MM.1S (cell line): ENCODE data around the gene OSBPL5.
A peak's percentile ranks its signal among the peaks of the same experiment; 100 is the strongest.

Experiments
- DNase-seq: peaks from one replicate; pipeline ENCODE4 v3.0.0-alpha.2; 2015
- H2AFZ ChIP-seq: fragments of 300-600 bp; sonication (generic); 2 replicates; pipeline ENCODE4 v1.6.0; 2016; ENCODE audit warnings: antibody characterized with exemption, low read length
- H3F3A ChIP-seq: fragments of 300-600 bp; sonication (generic); 2 replicates; pipeline ENCODE4 v1.6.1; 2016; ENCODE audit warnings: mild to moderate bottlenecking, antibody characterized with exemption, low read length, moderate library complexity, mixed read lengths; ENCODE audit not compliant: insufficient read depth
- H3K27ac ChIP-seq: fragments of 300-600 bp; sonication (generic); 2 replicates; pipeline ENCODE4 v1.5.1; 2016; ENCODE audit warnings: mild to moderate bottlenecking, low read length
- H3K27me3 ChIP-seq: fragments of 300-600 bp; sonication (generic); replicated peaks from 2 replicates; pipeline ENCODE4 v1.6.0; 2016; ENCODE audit warnings: low read length; ENCODE audit not compliant: insufficient read depth
- H3K36me3 ChIP-seq: fragments of 300-600 bp; sonication (generic); replicated peaks from 2 replicates; pipeline ENCODE4 v1.6.1; 2016; ENCODE audit warnings: mild to moderate bottlenecking, low read length, mixed read lengths; ENCODE audit not compliant: insufficient read depth
- H3K4me1 ChIP-seq: fragments of 300-600 bp; sonication (generic); 2 replicates; pipeline ENCODE4 v1.6.1; 2016; ENCODE audit warnings: low read length, mixed read lengths
- H3K4me2 ChIP-seq: fragments of 300-600 bp; sonication (generic); 2 replicates; pipeline ENCODE4 v1.6.0; 2016; ENCODE audit warnings: low read depth, low read length
- H3K4me3 ChIP-seq: fragments of 300-600 bp; sonication (generic); 2 replicates; pipeline ENCODE4 v1.5.1; 2016; ENCODE audit warnings: low read length, mixed read lengths
- H3K79me2 ChIP-seq: fragments of 300-600 bp; sonication (generic); 2 replicates; pipeline ENCODE4 v1.6.1; 2016; ENCODE audit warnings: mixed run types, low read length, mixed read lengths
- H3K9ac ChIP-seq: fragments of 300-600 bp; sonication (generic); 2 replicates; pipeline ENCODE4 v1.6.1; 2016; ENCODE audit warnings: low read length, mixed read lengths
- H3K9me2 ChIP-seq: fragments of 300-600 bp; sonication (generic); replicated peaks from 2 replicates; pipeline ENCODE4 v1.6.1; 2016; ENCODE audit warnings: mild to moderate bottlenecking, low read length, mixed read lengths; ENCODE audit not compliant: insufficient read depth
- H3K9me3 ChIP-seq: fragments of 300-600 bp; sonication (generic); replicated peaks from 2 replicates; pipeline ENCODE4 v1.6.1; 2016; ENCODE audit warnings: mild to moderate bottlenecking, low read length, mixed read lengths; ENCODE audit not compliant: insufficient read depth
- H4K20me1 ChIP-seq: fragments of 300-600 bp; sonication (generic); 2 replicates; pipeline ENCODE4 v1.6.1; 2016; ENCODE audit warnings: mild to moderate bottlenecking, low read length, moderate library complexity, mixed read lengths; ENCODE audit not compliant: insufficient read depth
- EZH2 ChIP-seq: fragments of 300-600 bp; sonication (generic); optimal IDR thresholded peaks from 2 replicates; pipeline ENCODE3; 2017; ENCODE audit warnings: low read depth, mild to moderate bottlenecking, antibody characterized with exemption, low read length, mixed read lengths
- EZH2phosphoT487 ChIP-seq: fragments of 300-600 bp; sonication (generic); IDR thresholded peaks from 2 replicates; pipeline ENCODE4 v1.6.1; 2018; ENCODE audit warnings: antibody characterized with exemption, low read length
- TF ChIP-seq, protein P1 (sequence below): fragments of 300-600 bp; sonication (generic); IDR thresholded peaks from 2 replicates; pipeline ENCODE4 v1.5.1; 2016; ENCODE audit warnings: antibody characterized with exemption, low read length, mixed read lengths

OSBPL5 gene

GRCh38 chr11:3052109-3052479 lies 113.0 kb downstream of the OSBPL5 start:
- no peaks in the 10 kb centered on the region for H4K20me1 ChIP-seq
- peaks cover 31% of the 10 kb centered on the region for H3K4me1 ChIP-seq
- TF ChIP-seq EZH2phosphoT487: no peak
- no peak overlapping the region for H2AFZ ChIP-seq
- no peaks in the 10 kb centered on the region for H3K27me3 ChIP-seq
- H3F3A ChIP-seq: peaks cover 22% of the 10 kb centered on the region
- H3K27ac ChIP-seq: no peak overlapping the region
- H3K9me2 ChIP-seq: no peaks in the 10 kb centered on the region
- H3K4me2 ChIP-seq: no peak overlapping the region
- no peaks in the 10 kb centered on the region for H3K9me3 ChIP-seq
- no peak overlapping the region for H3K9ac ChIP-seq
- DNase-seq: no peak
- H3K4me3 ChIP-seq: no peak overlapping the region
- H3K79me2 ChIP-seq: peaks cover 93% of the 10 kb centered on the region
- no peaks in the 10 kb centered on the region for H3K36me3 ChIP-seq

DNA sequence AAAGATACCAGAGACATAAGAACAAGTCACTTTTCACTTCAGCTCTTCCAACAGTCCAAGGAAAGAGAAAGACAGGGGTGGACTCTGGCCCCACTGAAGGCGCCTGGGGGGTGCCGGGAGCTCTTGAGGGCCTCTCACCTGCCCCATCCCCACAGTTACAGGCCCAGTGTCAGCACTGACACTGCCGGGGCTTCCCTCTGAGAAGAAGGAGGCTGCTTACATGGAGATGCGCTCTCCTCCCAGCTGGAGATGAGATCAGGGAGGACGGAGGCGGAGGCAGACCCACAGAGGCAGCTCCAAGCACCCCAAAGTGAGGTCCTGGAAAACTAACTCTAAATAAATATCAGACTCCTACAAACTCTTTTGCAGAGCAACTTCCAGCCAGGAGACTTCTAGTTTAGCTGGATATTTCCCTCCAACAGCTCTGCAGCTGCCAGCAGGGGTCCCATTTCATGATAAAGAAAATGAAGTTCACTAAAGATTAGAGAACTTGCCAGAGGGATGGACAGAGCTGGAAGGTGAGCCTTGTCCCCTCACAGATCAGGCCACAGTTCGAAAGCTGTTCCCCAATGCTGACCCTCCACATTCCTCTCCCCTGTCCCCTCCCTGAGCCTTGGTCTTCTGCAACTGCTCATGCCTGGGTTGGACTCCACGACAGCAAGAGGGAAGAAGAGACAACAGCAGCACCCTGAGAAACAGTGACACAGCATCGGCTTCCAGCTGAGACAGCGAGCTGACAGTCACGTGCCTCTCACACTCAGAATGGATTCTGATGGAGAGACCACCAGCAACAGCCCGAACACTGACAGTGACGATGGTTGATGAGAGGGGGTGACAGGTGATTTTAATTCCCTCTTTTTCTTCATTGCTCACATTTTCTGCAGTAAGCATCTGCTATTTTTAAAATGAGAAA lies 113.7 kb downstream of the OSBPL5 start:
- H3K9ac ChIP-seq: no peak overlapping the region
- peaks cover 93% of the 10 kb centered on the region for H3K79me2 ChIP-seq
- H3K4me2 ChIP-seq: no peak overlapping the region
- no peak overlapping the region for H3K4me3 ChIP-seq
- TF ChIP-seq EZH2 (no peak), EZH2phosphoT487 (no peak)
- TF ChIP-seq, protein P1, sequence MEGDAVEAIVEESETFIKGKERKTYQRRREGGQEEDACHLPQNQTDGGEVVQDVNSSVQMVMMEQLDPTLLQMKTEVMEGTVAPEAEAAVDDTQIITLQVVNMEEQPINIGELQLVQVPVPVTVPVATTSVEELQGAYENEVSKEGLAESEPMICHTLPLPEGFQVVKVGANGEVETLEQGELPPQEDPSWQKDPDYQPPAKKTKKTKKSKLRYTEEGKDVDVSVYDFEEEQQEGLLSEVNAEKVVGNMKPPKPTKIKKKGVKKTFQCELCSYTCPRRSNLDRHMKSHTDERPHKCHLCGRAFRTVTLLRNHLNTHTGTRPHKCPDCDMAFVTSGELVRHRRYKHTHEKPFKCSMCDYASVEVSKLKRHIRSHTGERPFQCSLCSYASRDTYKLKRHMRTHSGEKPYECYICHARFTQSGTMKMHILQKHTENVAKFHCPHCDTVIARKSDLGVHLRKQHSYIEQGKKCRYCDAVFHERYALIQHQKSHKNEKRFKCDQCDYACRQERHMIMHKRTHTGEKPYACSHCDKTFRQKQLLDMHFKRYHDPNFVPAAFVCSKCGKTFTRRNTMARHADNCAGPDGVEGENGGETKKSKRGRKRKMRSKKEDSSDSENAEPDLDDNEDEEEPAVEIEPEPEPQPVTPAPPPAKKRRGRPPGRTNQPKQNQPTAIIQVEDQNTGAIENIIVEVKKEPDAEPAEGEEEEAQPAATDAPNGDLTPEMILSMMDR: no peak
- H3K9me3 ChIP-seq: no peaks in the 10 kb centered on the region
- H3K9me2 ChIP-seq: no peaks in the 10 kb centered on the region
- H4K20me1 ChIP-seq: no peaks in the 10 kb centered on the region
- DNase-seq: no peak
- H3K36me3 ChIP-seq: no peaks in the 10 kb centered on the region
- H2AFZ ChIP-seq: no peak overlapping the region
- no peaks in the 10 kb centered on the region for H3K27me3 ChIP-seq
- H3F3A ChIP-seq: peaks cover 22% of the 10 kb centered on the region
- H3K4me1 ChIP-seq: peaks cover 31% of the 10 kb centered on the region
- peak overlapping the region; percentile 92; the same call in 1 of the 2 replicates for H3K27ac ChIP-seq

DNA sequence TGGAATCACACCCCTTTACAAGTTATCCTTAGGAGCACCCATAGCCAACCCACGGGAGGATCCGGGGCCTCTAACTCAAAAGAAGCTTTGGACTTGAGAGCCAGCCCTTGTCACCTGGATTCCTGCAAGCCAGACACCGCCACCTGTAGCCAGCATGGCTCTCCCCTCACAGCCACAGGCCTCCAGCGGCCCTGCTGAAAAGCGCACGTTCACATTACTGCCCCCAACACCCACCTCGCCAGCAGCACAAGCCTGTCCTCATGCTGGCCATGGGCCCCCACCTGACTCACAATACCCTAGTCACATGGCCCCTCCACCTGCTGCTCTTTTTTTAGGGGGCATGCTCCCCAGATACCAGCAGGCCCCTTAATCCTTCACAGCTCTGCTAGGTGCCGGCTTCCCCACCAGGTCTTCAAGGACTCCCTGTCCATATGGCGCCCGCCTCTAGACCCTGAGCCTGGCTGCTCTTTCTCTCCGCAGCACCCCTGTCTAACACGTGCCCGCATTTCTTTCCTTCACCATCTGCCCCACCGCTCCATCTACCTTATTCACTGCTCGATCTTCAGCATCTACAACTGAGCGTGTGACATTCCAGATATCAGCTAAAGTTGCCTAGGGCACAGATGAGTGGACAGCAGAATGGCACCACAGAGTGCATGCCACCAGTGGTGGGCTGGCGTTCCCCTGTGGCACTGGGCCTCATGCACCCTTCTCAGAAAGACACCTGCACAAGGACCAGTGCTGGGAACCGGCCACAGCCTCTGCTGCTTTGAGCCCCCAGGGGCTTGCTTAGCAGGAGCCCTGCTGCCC lies 114.5 kb downstream of the OSBPL5 start:
- peak overlapping the region; percentile 35; the same call in 1 of the 2 replicates for H3K4me3 ChIP-seq
- no peaks in the 10 kb centered on the region for H3K9me3 ChIP-seq
- peaks cover 23% of the 10 kb centered on the region for H3K4me1 ChIP-seq
- H3K27ac ChIP-seq: peak overlapping the region; percentile 92
- H4K20me1 ChIP-seq: no peaks in the 10 kb centered on the region
- no peak for TF ChIP-seq EZH2phosphoT487
- TF ChIP-seq, protein P1: no peak
- no peak for TF ChIP-seq EZH2
- peaks cover 22% of the 10 kb centered on the region for H3F3A ChIP-seq
- H2AFZ ChIP-seq: peak overlapping the region; percentile 53; the same call in 1 of the 2 replicates
- H3K36me3 ChIP-seq: no peaks in the 10 kb centered on the region
- DNase-seq: no peak
- no peaks in the 10 kb centered on the region for H3K27me3 ChIP-seq
- peak overlapping the region; percentile 82 for H3K4me2 ChIP-seq
- H3K9me2 ChIP-seq: no peaks in the 10 kb centered on the region
- H3K79me2 ChIP-seq: peaks cover 93% of the 10 kb centered on the region
- peak overlapping the region; percentile 42; the same call in 1 of the 2 replicates for H3K9ac ChIP-seq
